GM12878 (cell line): Measurements from ENCODE around the gene TTF2. TPM values are rescaled to one million over a fixed set of nuclear protein-coding genes. Genes with fewer than 3 reads are reported as not detected.

Experiments used
- ATF2 ChIP-seq: IDR thresholded peaks from 2 replicates; pipeline ENCODE4 v1.6.1; 2012; ENCODE audit warnings: low read length, inconsistent platforms
- BRCA1 ChIP-seq: IDR thresholded peaks from 2 replicates; pipeline ENCODE4 v1.6.1; 2011; ENCODE audit warnings: low read depth, low read length, improper control_type of control experiment
- CBX5 ChIP-seq: sonication (generic); IDR thresholded peaks from 2 replicates; pipeline ENCODE4 v1.6.1; 2016; ENCODE audit warnings: low read depth, moderate library complexity, mild to moderate bottlenecking, inconsistent platforms
- CREB1 ChIP-seq: IDR thresholded peaks from 2 replicates; pipeline ENCODE4 v1.6.1; 2012; ENCODE audit warnings: low read depth, mild to moderate bottlenecking, inconsistent platforms
- CUX1 ChIP-seq: IDR thresholded peaks from 2 replicates; pipeline ENCODE4 v1.6.1; 2012; ENCODE audit warnings: improper control_type of control experiment, low read depth, low read length; ENCODE audit not compliant: insufficient replicate concordance
- EZH2 ChIP-seq: IDR thresholded peaks from 2 replicates; pipeline ENCODE4 v1.6.1; 2012; ENCODE audit warnings: low read depth, mild to moderate bottlenecking, control low read depth, inconsistent platforms, low read length, borderline replicate concordance; ENCODE audit not compliant: control insufficient read depth
- FOXM1 ChIP-seq: IDR thresholded peaks from 2 replicates; pipeline ENCODE4 v1.6.1; 2012; ENCODE audit warnings: low read depth, mild to moderate bottlenecking, inconsistent platforms, low read length, moderate library complexity
- HDGF ChIP-seq: fragments of 450-650 bp; IDR thresholded peaks from 2 replicates; pipeline ENCODE4 v1.6.1; 2016; ENCODE audit warnings: antibody characterized with exemption
- IKZF1 ChIP-seq: fragments of 450-650 bp; conservative IDR thresholded peaks from 2 replicates; pipeline ENCODE4 v1.6.1; 2017; ENCODE audit warnings: antibody characterized with exemption, mild to moderate bottlenecking
- IKZF2 ChIP-seq, 2 experiments: fragments of 450-650 bp; IDR thresholded peaks; 2 replicates each; pipeline ENCODE4 v1.6.1; 2017; ENCODE audit warnings: mild to moderate bottlenecking in 2 of 2, moderate library complexity in 2 of 2
- JUNB ChIP-seq: IDR thresholded peaks from 2 replicates; pipeline ENCODE4 v1.6.1; 2016; ENCODE audit warnings: antibody characterized with exemption, mild to moderate bottlenecking
- NR2C1 ChIP-seq: fragments of 450-650 bp; IDR thresholded peaks from 2 replicates; pipeline ENCODE4 v1.6.1; 2017; ENCODE audit warnings: antibody characterized with exemption, mild to moderate bottlenecking, moderate library complexity
- NR2F1 ChIP-seq: fragments of 450-650 bp; conservative IDR thresholded peaks from 2 replicates; pipeline ENCODE4 v1.6.1; 2017; ENCODE audit warnings: mild to moderate bottlenecking
- STAT3 ChIP-seq: IDR thresholded peaks from 2 replicates; pipeline ENCODE4 v1.6.1; 2011; ENCODE audit warnings: low read depth, low read length, improper control_type of control experiment
- SUZ12 ChIP-seq: fragments of 200-600 bp; sonication (generic); IDR thresholded peaks from one replicate; pipeline ENCODE4 v1.6.1; 2018; ENCODE audit warnings: antibody characterized with exemption, mild to moderate bottlenecking; ENCODE audit not compliant: unreplicated experiment
- TAF1 ChIP-seq: IDR thresholded peaks from 2 replicates; pipeline ENCODE4 v1.6.1; 2011; ENCODE audit warnings: mild to moderate bottlenecking, low read depth, low read length, borderline replicate concordance
- polyA plus RNA-seq, 11 experiments: library from polyadenylated mRNA; depleted of rRNA in 4 of 11; unstranded in 6 of 11; stranded (reverse) in 5 of 11; fragments of >200 nt; fragmentation: Nextera tagmentation in 4 of 11; fragmentation: Illumina TruSeq in 1 of 11; extraction: Ambion mirVana in 4 of 11; extraction: Trizol in 1 of 11; gene quantifications; 1 replicate in 1 of 11; 2 replicates in 10 of 11; pipeline versions ENCODE4 v1.2.1 to v1.2.3, GENCODE V29; 2011 to 2016; ENCODE audit warnings: inconsistent platforms in 2 of 11, missing spikeins in 2 of 11, low read depth in 1 of 11
- total RNA-seq, 4 experiments: library from RNA; depleted of rRNA in 3 of 4; stranded (reverse); fragments of >200 nt in 3 of 4; fragmentation: Illumina TruSeq in 1 of 4; extraction: Trizol in 1 of 4; gene quantifications; 2 replicates each; pipeline versions ENCODE4 v1.2.1 to v1.2.3, GENCODE V29; 2013 to 2021

Gene TTF2
- total and polyA plus RNA-seq, 10 of the 15 experiments (the other 5 are each of a cell fraction or from before 2014, with no cell fraction given): 17.7 to 134 (median 78.2) TPM

GRCh38 chr1:117061986-117062415, 1.9 kb downstream of the TTF2 start (continued):
- TF ChIP-seq ATF2 (peak; percentile 99), EZH2 (no peak), FOXM1 (peak; percentile 98), SUZ12 (no peak), IKZF1 (peak; percentile 99), BRCA1 (no peak), NR2F1 (peak; percentile 51; the same call in 1 of the 2 replicates), TAF1 (no peak), NR2C1 (no peak), HDGF (no peak), CUX1 (peak; percentile 93), CREB1 (peak; percentile 85), STAT3 (0 out of 2 replicates have a peak, but pooled peaks have one; percentile 27), JUNB (peak; percentile 97), CBX5 (peak; percentile 71; the same call in 1 of the 2 replicates), IKZF2 (IDR thresholded peaks at IDR 0.05) (peak; percentile 100)
